ENCODE measurements around the gene TBC1D1.

The TBC1D1 gene

DNA sequence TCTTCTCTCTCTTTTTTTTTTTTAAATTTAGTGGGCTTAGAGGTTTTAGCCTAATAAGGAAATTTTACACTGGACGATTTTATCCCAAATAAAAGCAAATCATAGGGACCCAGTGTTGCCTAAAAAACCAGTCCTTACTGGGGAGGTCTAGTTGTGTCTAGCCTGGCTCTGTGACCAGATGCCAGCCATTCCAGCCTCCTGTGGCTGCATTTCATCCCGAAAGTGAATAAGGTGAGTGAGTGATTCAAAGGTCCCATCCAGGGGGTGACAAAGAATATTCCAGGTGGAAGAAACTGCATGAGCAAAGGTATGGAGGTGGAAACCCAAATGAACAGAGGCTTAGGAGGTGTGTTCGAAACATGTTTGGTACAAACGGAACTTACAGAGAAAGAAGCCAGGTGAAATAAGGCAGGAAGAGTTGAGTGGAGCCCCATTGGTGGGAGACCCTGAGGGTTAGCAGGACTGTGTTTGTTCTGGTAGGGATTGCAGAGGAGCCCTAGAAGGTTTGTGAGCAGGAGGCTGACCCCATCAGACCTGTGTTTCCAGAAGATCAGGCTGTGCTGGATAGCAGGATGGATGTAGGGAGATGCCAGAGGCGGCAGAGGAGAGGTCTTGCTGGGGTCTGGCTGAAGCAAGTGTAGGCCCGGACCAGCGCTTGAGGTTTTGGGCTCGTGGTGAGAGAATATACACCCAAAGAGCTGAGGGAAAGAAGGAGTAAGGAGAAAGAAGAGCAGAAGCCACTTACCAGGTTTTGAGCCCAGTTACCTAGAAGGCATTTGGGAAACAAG lies 100.9 kb downstream of the TBC1D1 start:
- TF ChIP-seq, protein P1, sequence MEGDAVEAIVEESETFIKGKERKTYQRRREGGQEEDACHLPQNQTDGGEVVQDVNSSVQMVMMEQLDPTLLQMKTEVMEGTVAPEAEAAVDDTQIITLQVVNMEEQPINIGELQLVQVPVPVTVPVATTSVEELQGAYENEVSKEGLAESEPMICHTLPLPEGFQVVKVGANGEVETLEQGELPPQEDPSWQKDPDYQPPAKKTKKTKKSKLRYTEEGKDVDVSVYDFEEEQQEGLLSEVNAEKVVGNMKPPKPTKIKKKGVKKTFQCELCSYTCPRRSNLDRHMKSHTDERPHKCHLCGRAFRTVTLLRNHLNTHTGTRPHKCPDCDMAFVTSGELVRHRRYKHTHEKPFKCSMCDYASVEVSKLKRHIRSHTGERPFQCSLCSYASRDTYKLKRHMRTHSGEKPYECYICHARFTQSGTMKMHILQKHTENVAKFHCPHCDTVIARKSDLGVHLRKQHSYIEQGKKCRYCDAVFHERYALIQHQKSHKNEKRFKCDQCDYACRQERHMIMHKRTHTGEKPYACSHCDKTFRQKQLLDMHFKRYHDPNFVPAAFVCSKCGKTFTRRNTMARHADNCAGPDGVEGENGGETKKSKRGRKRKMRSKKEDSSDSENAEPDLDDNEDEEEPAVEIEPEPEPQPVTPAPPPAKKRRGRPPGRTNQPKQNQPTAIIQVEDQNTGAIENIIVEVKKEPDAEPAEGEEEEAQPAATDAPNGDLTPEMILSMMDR (IDR thresholded peaks at IDR 0.05; ENCODE audit: low read length) = no peak
- TF ChIP-seq EZH2 (optimal IDR thresholded peaks at IDR 0.05; ENCODE audit: low read depth, low read length) = no peak
- no peak for TF ChIP-seq EZH2phosphoT487 (IDR thresholded peaks at IDR 0.05; ENCODE audit: low read length)
- H3K36me3 ChIP-seq (replicated peaks; ENCODE audit: insufficient read depth, low read length) = no peaks in the 10 kb centered on the region
- DNase-seq = no peak
- no peak overlapping the region for H3K4me3 ChIP-seq (ENCODE audit: low read length)
- no peak overlapping the region for H2AFZ ChIP-seq (ENCODE audit: low read length)
- H3K4me1 ChIP-seq (ENCODE audit: low read length) = peaks cover 18% of the 10 kb centered on the region
- 0 out of 2 replicates have a peak, but pooled peaks cover 11% of the 10 kb centered on the region for H3F3A ChIP-seq (ENCODE audit: insufficient read depth, low read length)
- no peaks in the 10 kb centered on the region for H4K20me1 ChIP-seq (ENCODE audit: insufficient read depth, low read length)
- H3K4me2 ChIP-seq (ENCODE audit: low read depth, low read length) = no peak overlapping the region
- H3K27ac ChIP-seq (ENCODE audit: low read length) = no peak overlapping the region
- no peak overlapping the region for H3K9ac ChIP-seq (ENCODE audit: low read length)
- no peaks in the 10 kb centered on the region for H3K27me3 ChIP-seq (replicated peaks; ENCODE audit: insufficient read depth, low read length)
- H3K79me2 ChIP-seq (ENCODE audit: low read length) = peaks cover 77% of the 10 kb centered on the region
- no peaks in the 10 kb centered on the region for H3K9me3 ChIP-seq (replicated peaks; ENCODE audit: insufficient read depth, low read length)
- no peaks in the 10 kb centered on the region for H3K9me2 ChIP-seq (replicated peaks; ENCODE audit: insufficient read depth, low read length)

DNA sequence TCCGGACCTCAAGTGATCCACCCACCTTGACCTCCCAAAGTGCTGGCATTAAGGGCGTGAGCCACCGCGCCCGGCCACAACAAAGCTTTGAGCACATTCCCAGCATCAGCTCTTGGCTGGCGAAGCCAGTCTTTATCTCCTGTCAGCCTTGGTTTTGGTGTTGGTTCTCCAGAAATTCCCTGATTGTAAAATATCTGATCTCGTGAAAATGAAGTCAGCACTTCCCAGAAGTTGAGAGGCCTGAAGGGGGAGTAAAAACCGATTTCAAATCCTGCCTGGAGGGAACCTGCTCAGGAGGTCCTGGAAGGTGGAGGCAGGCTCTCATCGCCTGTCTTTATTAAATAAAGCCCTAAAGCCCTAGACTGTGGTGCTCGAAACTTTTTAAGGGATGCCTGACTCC lies 102.9 kb downstream of the TBC1D1 start:
- peak overlapping the region; percentile 32; the same call in 1 of the 2 replicates for H3K4me3 ChIP-seq (ENCODE audit: low read length)
- peaks cover 18% of the 10 kb centered on the region for H3K4me1 ChIP-seq (ENCODE audit: low read length)
- H2AFZ ChIP-seq (ENCODE audit: low read length) = no peak overlapping the region
- no peaks in the 10 kb centered on the region for H4K20me1 ChIP-seq (ENCODE audit: insufficient read depth, low read length)
- no peaks in the 10 kb centered on the region for H3K36me3 ChIP-seq (replicated peaks; ENCODE audit: insufficient read depth, low read length)
- no peak overlapping the region; the same call in 1 of the 2 replicates for H3K9ac ChIP-seq (ENCODE audit: low read length)
- peaks cover 78% of the 10 kb centered on the region for H3K79me2 ChIP-seq (ENCODE audit: low read length)
- no peaks in the 10 kb centered on the region for H3K9me3 ChIP-seq (replicated peaks; ENCODE audit: insufficient read depth, low read length)
- peak overlapping the region; percentile 93 for H3K4me2 ChIP-seq (ENCODE audit: low read depth, low read length)
- no peak for DNase-seq
- 0 out of 2 replicates have a peak, but pooled peaks cover 11% of the 10 kb centered on the region for H3F3A ChIP-seq (ENCODE audit: insufficient read depth, low read length)
- no peaks in the 10 kb centered on the region for H3K9me2 ChIP-seq (replicated peaks; ENCODE audit: insufficient read depth, low read length)
- TF ChIP-seq EZH2phosphoT487 (IDR thresholded peaks at IDR 0.05; ENCODE audit: low read length) = no peak
- no peak for TF ChIP-seq EZH2 (optimal IDR thresholded peaks at IDR 0.05; ENCODE audit: low read depth, low read length)
- TF ChIP-seq, protein P1 (IDR thresholded peaks at IDR 0.05; ENCODE audit: low read length) = no peak
- peak overlapping the region; percentile 54; the same call in 1 of the 2 replicates for H3K27ac ChIP-seq (ENCODE audit: low read length)
- no peaks in the 10 kb centered on the region for H3K27me3 ChIP-seq (replicated peaks; ENCODE audit: insufficient read depth, low read length)

DNA sequence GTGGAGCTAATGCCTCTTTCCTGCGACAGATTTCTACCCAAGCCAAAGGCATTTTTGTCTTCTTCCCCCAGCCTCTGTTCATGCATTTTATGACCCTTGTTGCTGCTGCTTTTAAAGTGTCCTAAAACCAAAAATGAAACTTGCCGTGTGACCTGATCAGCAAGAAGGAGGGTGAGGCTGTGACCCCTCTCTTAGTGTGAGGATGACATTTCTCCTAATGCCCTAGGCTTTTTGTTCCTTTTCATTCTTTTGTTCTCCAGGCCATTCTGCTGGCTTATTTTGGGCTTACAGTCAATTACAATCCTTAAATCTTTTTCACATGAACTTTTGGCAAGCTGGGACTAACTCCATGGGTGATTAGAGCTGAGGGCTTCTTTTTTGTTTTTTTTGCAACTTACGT lies 103.7 kb downstream of the TBC1D1 start:
- Histone ChIP-seq H3K9me2 (replicated peaks; ENCODE audit: insufficient read depth, low read length) (no peaks in the 10 kb centered on the region), H3K9me3 (replicated peaks; ENCODE audit: insufficient read depth, low read length) (no peaks in the 10 kb centered on the region), H3K4me3 (ENCODE audit: low read length) (peak overlapping the region; percentile 32), H3K36me3 (replicated peaks; ENCODE audit: insufficient read depth, low read length) (no peaks in the 10 kb centered on the region), H3K79me2 (ENCODE audit: low read length) (peaks cover 76% of the 10 kb centered on the region), H3F3A (ENCODE audit: insufficient read depth, low read length) (0 out of 2 replicates have a peak, but pooled peaks cover 11% of the 10 kb centered on the region), H2AFZ (ENCODE audit: low read length) (peak overlapping the region; percentile 13), H3K4me1 (ENCODE audit: low read length) (peaks cover 18% of the 10 kb centered on the region), H3K4me2 (ENCODE audit: low read depth, low read length) (peak overlapping the region; percentile 93), H3K27me3 (replicated peaks; ENCODE audit: insufficient read depth, low read length) (no peaks in the 10 kb centered on the region), H3K9ac (ENCODE audit: low read length) (peak overlapping the region; percentile 48), H4K20me1 (ENCODE audit: insufficient read depth, low read length) (no peaks in the 10 kb centered on the region), H3K27ac (ENCODE audit: low read length) (peak overlapping the region; percentile 54)
- TF ChIP-seq EZH2 (optimal IDR thresholded peaks at IDR 0.05; ENCODE audit: low read depth, low read length) (no peak), EZH2phosphoT487 (IDR thresholded peaks at IDR 0.05; ENCODE audit: low read length) (no peak)
- TF ChIP-seq, protein P1 (IDR thresholded peaks at IDR 0.05; ENCODE audit: low read length) = no peak
- DNase-seq = peak; percentile 76

Data from MM.1S (cell line).